ENCODE measurements around the gene CXCR6. TPM values are rescaled to one million over a fixed set of nuclear protein-coding genes. Genes with fewer than 3 reads are reported as not detected.

Gene CXCR6
- total RNA-seq, 1 experiment from 2014 or later, result not detected

DNA sequence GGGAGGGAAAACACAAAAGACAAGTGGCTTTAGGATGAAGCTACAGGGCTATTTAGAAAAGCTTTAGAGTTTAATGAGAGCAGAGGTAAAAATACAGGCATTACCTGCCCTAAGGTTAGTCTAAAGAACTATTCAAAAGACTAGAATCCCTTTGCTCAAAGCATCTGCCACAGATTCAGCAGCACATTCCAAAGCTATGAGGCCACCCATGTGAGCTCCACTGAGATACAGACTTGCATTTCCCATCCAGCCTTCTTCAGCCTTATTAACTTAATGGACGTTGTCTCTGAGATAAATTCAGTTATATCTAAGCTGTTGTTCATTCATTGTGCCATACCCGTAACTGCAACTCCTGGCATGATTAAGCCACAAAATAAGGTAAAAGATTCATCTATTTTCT is 25.4 kb downstream of the CXCR6 start:
- intact Hi-C loops (cut with micrococcal nuclease; ENCODE audit: unreplicated experiment), result no loop called here
- no peaks in the 10 kb centered on the region for H3K4me1 Mint-ChIP-seq (ENCODE audit: low read depth, unreplicated experiment)
- no peaks in the 10 kb centered on the region for H3K9me3 Mint-ChIP-seq (ENCODE audit: low read depth, unreplicated experiment)
- CTCF ChIA-PET, result interaction anchor here (0.8 kb wide), 2 partner anchors 8 to 9 kb away, joined by 3 read pairs; no protein-coding TSS in a partner anchor
- no peak for DNase-seq
- no peak overlapping the region for H3K4me3 Mint-ChIP-seq (ENCODE audit: low read depth, unreplicated experiment)
- no peaks in the 10 kb centered on the region for H3K27me3 Mint-ChIP-seq (ENCODE audit: unreplicated experiment)
- no TSS peak for BruUV-seq (replicated peaks)
- peaks cover 4% of the 10 kb centered on the region for H3K36me3 Mint-ChIP-seq (ENCODE audit: insufficient read depth, unreplicated experiment)
- TF ChIP-seq, protein P1, sequence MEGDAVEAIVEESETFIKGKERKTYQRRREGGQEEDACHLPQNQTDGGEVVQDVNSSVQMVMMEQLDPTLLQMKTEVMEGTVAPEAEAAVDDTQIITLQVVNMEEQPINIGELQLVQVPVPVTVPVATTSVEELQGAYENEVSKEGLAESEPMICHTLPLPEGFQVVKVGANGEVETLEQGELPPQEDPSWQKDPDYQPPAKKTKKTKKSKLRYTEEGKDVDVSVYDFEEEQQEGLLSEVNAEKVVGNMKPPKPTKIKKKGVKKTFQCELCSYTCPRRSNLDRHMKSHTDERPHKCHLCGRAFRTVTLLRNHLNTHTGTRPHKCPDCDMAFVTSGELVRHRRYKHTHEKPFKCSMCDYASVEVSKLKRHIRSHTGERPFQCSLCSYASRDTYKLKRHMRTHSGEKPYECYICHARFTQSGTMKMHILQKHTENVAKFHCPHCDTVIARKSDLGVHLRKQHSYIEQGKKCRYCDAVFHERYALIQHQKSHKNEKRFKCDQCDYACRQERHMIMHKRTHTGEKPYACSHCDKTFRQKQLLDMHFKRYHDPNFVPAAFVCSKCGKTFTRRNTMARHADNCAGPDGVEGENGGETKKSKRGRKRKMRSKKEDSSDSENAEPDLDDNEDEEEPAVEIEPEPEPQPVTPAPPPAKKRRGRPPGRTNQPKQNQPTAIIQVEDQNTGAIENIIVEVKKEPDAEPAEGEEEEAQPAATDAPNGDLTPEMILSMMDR (IDR thresholded peaks at IDR 0.05; ENCODE audit: unreplicated experiment), result no peak
- no peak overlapping the region for H3K27ac Mint-ChIP-seq (ENCODE audit: unreplicated experiment)

GRCh38 chr3:45969116-45969515 is 25.9 kb downstream of the CXCR6 start:
- CTCF ChIA-PET, result interaction anchor here (0.8 kb wide), 2 partner anchors 8 to 10 kb away, joined by 3 read pairs; no protein-coding TSS in a partner anchor
- BruUV-seq (replicated peaks), result no TSS peak

DNA sequence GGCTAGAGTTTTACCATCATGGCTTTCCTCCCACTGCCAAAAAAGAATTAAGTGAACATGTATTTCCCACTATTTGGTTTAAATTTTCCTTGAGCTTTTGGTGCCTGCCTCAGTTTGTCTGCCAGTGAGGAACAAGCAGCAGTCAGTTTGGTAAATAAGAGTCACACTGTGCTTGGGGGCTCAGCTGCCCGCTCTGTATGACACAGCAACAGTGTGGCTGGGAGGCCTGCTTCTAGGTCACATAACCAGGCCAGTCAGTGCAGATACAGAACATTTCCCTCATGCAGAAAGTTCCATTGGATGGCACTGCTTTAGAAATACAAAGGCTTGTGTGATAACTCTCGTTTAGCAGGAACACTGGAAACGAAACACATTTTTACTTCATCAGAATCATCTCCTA is 26.7 kb downstream of the CXCR6 start:
- Mint-ChIP-seq H3K36me3 (ENCODE audit: insufficient read depth, unreplicated experiment) (peaks cover 4% of the 10 kb centered on the region), H3K4me3 (ENCODE audit: low read depth, unreplicated experiment) (no peak overlapping the region), H3K27ac (ENCODE audit: unreplicated experiment) (no peak overlapping the region), H3K27me3 (ENCODE audit: unreplicated experiment) (no peaks in the 10 kb centered on the region), H3K9me3 (ENCODE audit: low read depth, unreplicated experiment) (no peaks in the 10 kb centered on the region), H3K4me1 (ENCODE audit: low read depth, unreplicated experiment) (no peaks in the 10 kb centered on the region)
- BruUV-seq (replicated peaks), result no TSS peak
- DNase-seq, result no peak
- intact Hi-C loops (cut with micrococcal nuclease; ENCODE audit: unreplicated experiment), result no loop called here
- TF ChIP-seq, protein P1 (IDR thresholded peaks at IDR 0.05; ENCODE audit: unreplicated experiment), result no peak
- CTCF ChIA-PET, result no interaction called here

More at GRCh38 chr3:45969116-45969515, 25.9 kb downstream of the CXCR6 start:
- TF ChIP-seq, protein P1 (IDR thresholded peaks at IDR 0.05; ENCODE audit: unreplicated experiment), result no peak
- Mint-ChIP-seq H3K4me3 (ENCODE audit: low read depth, unreplicated experiment) (no peak overlapping the region), H3K27ac (ENCODE audit: unreplicated experiment) (no peak overlapping the region), H3K36me3 (ENCODE audit: insufficient read depth, unreplicated experiment) (peaks cover 4% of the 10 kb centered on the region), H3K9me3 (ENCODE audit: low read depth, unreplicated experiment) (no peaks in the 10 kb centered on the region), H3K27me3 (ENCODE audit: unreplicated experiment) (no peaks in the 10 kb centered on the region), H3K4me1 (ENCODE audit: low read depth, unreplicated experiment) (no peaks in the 10 kb centered on the region)
- intact Hi-C loops (cut with micrococcal nuclease; ENCODE audit: unreplicated experiment), result no loop called here
- no peak for DNase-seq

- H3K36me3 Mint-ChIP-seq (ENCODE audit: insufficient read depth, unreplicated experiment), result peaks cover 11% of the 10 kb centered on the region
- H3K4me3 Mint-ChIP-seq (ENCODE audit: low read depth, unreplicated experiment), result no peak overlapping the region
- TF ChIP-seq, protein P1 (IDR thresholded peaks at IDR 0.05; ENCODE audit: unreplicated experiment), result no peak
- intact Hi-C loops (cut with micrococcal nuclease; ENCODE audit: unreplicated experiment), result no loop called here
- no peaks in the 10 kb centered on the region for H3K4me1 Mint-ChIP-seq (ENCODE audit: low read depth, unreplicated experiment)
- BruUV-seq (replicated peaks), result no TSS peak
- H3K9me3 Mint-ChIP-seq (ENCODE audit: low read depth, unreplicated experiment), result no peaks in the 10 kb centered on the region
- DNase-seq, result no peak
- CTCF ChIA-PET, result interaction anchor here (0.6 kb wide), 1 partner anchor 762 kb away, joined by 3 read pairs; no protein-coding TSS in a partner anchor
- no peak overlapping the region for H3K27ac Mint-ChIP-seq (ENCODE audit: unreplicated experiment)
- H3K27me3 Mint-ChIP-seq (ENCODE audit: unreplicated experiment), result no peaks in the 10 kb centered on the region
These were observed 29.5 kb downstream of the CXCR6 start for GRCh38 chr3:45972534-45973402.
